GM20000 (cell line): ENCODE measurements around the gene TRABD.

ENCODE experiments used
- DNase-seq: peaks from one replicate; pipeline ENCODE4 v3.0.0; 2012; ENCODE audit warnings: low spot score
- TF ChIP-seq, protein P1 (sequence below): IDR thresholded peaks from 2 replicates; pipeline ENCODE4 v1.5.1; 2012; ENCODE audit warnings: mild to moderate bottlenecking, control low read depth; ENCODE audit errors: extremely low read depth, missing control alignments

Gene TRABD

DNA sequence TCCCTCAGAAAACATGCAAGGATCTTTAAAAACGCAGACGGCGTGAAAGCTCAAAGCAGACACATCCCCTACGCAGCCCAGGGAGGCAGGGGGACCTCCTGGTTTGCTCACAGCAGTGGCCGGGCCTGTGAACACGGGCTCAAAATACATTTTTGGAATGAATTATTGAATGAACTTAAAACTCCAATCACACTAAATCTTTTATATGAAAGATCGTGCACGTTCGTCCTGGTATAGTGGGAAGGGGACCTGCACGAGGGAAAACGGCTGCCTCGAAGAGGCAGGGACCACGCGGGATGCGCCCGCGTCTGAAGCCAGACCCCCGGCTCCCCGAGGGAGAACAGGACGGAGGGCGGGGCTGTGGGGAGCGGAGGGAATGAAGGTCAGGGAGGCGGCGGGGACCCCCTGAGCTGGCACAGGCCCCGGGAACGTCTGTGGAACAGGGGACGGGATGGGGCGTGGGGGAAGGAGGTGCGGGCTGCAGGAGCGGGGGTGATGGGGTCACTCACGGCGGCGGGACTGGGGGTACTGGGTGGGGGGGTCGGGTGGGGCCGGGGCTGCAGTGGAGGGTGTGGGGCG is 16.4 kb upstream of the TRABD start:
- TF ChIP-seq, protein P1, sequence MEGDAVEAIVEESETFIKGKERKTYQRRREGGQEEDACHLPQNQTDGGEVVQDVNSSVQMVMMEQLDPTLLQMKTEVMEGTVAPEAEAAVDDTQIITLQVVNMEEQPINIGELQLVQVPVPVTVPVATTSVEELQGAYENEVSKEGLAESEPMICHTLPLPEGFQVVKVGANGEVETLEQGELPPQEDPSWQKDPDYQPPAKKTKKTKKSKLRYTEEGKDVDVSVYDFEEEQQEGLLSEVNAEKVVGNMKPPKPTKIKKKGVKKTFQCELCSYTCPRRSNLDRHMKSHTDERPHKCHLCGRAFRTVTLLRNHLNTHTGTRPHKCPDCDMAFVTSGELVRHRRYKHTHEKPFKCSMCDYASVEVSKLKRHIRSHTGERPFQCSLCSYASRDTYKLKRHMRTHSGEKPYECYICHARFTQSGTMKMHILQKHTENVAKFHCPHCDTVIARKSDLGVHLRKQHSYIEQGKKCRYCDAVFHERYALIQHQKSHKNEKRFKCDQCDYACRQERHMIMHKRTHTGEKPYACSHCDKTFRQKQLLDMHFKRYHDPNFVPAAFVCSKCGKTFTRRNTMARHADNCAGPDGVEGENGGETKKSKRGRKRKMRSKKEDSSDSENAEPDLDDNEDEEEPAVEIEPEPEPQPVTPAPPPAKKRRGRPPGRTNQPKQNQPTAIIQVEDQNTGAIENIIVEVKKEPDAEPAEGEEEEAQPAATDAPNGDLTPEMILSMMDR = no peak
- no peak for DNase-seq

DNA sequence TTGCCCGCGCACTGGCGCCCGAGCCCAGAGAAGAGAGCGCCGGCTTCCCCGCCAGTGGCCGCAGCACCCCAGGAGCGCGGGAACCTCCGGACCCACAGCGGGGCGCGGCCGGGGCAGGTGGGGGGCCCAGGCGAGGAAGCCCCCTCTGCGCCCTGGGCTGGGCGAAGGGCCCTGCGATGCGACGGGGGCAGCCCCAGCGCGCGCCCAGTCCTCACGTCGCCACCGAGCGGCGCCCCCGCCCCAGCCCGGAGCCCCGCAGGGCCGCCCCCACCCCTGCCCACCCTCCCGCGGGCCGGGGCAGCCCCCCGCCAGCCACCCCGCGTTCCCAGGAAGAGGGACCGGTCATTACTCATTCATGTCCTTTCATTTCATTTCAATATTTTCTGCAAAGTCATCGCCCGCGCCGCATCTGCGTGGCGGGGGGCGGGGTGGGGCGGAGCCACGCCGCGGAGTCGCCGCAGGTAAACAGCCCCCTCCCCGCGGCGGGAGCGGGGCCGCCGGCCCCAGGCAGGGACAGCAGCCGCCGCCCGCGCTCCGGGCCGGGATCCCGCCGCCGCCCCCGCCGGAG is 15.9 kb upstream of the TRABD start:
- TF ChIP-seq, protein P1 = no peak
- peak; percentile 81 for DNase-seq

DNA sequence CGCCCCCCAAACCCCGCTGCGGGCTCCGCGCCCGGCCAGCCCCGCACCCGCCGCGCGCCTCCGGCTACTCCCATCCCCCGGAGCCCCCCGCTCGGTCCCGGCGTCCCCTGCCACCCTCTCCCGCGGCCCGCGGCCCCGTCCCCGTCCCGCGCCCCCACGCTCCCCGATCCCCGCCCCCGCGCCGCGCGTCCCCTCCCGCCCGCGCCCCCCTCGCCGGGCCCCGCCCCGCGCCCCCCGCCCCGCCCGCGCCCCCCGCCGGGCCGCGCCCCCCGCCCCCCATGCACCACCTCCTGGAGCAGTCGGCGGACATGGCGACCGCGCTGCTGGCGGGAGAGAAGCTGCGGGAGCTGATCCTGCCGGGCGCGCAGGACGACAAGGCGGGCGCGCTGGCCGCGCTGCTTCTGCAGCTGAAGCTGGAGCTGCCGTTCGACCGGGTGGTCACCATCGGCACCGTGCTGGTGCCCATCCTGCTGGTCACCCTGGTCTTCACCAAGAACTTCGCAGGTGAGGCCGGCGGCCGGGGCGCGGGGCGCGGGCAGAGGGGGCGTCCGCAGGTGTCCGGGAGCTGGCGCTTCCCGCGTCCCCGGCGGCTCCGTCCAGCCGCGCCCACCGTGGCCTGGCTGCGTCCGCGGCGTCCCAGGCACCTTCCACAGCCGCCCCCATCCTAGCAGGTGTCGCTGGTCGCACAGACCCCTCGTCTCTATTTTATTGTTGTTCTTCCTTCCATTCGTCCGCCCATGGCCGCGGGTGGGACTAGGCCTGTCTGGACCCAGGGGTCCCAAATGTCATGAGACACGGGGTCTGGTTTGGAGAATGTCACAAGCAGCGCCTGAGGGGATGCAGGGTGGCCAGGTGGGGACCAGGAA is 15.0 kb upstream of the TRABD start, which contains the start of gene PANX2:
Gene PANX2 (plus strand): TSS at position 279 of the 866 bp plus-strand sequence. CDS start 0 bp downstream, at position 279.
- TF ChIP-seq, protein P1 = no peak
- no peak for DNase-seq

DNA sequence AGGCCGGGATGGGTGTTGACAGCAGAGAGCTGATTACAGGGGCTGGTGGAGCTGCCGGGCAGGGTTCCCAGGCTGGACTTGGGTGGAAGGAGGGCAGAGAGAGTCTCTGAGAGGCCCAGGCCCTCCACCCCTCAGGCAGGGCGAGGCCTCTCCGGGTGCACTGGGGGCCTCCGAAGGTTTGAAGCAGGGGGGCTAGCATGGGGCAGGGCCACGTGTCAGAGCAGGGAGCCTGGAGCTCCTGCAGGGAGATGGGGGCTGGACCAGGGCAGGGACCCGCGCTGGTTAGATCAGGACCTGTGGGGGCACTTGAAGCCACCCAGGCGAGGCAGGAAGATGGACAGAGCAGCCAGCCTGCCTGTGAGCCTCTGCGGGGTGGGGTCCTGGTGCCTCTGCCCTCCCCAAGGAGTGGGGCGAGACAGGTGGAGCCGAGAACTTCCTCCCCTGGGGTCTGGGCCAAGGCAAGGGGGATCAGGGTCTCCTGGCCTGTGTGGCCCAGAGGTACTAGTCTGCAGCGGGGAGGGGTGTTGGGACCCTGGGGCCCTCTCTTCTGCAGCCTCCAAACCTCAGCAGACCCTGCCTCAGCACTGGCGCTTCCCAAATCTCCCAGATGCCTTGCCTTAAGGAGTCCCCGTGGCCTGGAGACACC is 14.3 kb upstream of the TRABD start:
- TF ChIP-seq, protein P1 = no peak
- no peak for DNase-seq

DNA sequence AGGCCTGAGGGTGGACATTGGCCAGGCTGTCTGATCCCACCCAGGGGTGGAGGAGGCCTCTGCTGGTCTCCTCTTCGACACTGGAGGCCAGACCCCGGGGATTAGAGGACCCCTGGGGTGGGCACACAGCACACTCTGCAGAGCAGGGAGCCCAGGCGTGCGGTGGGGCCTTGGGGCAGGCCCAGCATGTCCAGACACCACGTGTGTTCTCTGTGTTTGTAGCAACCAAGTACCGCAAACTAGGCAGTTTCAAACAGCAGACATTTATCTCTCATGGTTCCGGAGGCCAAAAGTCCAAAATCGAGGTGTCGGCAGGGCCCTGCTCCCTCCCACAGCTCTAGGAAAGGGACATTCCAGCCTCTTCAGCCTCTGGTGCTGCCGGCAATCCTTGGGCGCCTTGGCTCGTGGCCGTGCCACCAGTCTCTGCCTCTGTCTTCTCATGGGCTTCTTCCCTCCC is 13.7 kb upstream of the TRABD start:
- TF ChIP-seq, protein P1 = no peak
- no peak for DNase-seq

DNA sequence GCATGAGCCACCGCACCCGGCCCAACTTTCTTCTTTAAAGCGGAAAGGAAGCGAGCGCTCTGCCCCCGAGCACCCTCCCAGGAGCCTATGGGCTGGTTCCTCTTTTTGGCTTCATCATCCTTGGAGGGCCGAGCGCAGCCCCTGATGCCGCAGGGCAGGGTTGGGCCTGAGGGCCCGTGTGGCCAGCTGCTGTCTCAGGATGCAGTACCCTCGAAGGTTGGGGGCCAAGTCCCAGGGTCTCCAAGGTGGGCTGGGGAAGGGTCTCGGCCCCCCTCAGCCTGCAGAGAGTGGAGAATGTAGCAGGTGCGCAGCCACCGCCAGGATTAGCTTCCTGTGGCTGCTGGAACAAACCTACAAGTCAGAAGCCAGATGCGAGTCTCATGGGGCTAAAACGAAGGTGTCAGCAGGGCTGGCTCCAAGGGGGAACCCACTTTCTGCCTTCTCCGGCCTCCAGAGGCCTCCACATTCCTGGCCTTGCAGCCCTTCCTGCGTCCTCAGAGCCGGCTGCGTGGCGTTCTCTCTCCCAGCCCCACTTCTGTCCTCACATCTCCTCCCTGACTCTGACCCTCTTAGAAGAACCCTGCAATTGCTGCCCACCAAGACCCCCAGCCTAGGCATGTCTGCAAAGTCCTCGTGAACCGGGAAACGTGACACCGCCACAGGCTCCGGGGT is 12.3 kb upstream of the TRABD start:
- TF ChIP-seq, protein P1 = no peak
- DNase-seq = peak; percentile 81
